Esophagus squamous epithelium (tissue), 4 donors: ENCODE data around the gene TMEM266.

ENCODE experiments used
- POLR2A ChIP-seq, 4 donors: fragments of 450-650 bp; IDR thresholded peaks; one replicate each; pipeline ENCODE4 v1.6.1; 2017; ENCODE audit warnings: antibody characterized with exemption in 4 of 4, mild to moderate bottlenecking in 4 of 4, moderate library complexity in 3 of 4
- TF ChIP-seq, protein P1 (sequence below), 6 experiments: fragments of 450-650 bp in 4 of 6; fragments of 200-600 bp in 2 of 6; sonication (generic) in 2 of 6; IDR thresholded peaks; one replicate each; pipeline ENCODE4 v1.5.1; 2016 to 2019; ENCODE audit warnings: antibody characterized with exemption in 6 of 6, mild to moderate bottlenecking in 4 of 6, moderate library complexity in 4 of 6

GRCh38 chr15:76236350-76236749 lies 176.6 kb downstream of the TMEM266 start:
- TF ChIP-seq, protein P1, sequence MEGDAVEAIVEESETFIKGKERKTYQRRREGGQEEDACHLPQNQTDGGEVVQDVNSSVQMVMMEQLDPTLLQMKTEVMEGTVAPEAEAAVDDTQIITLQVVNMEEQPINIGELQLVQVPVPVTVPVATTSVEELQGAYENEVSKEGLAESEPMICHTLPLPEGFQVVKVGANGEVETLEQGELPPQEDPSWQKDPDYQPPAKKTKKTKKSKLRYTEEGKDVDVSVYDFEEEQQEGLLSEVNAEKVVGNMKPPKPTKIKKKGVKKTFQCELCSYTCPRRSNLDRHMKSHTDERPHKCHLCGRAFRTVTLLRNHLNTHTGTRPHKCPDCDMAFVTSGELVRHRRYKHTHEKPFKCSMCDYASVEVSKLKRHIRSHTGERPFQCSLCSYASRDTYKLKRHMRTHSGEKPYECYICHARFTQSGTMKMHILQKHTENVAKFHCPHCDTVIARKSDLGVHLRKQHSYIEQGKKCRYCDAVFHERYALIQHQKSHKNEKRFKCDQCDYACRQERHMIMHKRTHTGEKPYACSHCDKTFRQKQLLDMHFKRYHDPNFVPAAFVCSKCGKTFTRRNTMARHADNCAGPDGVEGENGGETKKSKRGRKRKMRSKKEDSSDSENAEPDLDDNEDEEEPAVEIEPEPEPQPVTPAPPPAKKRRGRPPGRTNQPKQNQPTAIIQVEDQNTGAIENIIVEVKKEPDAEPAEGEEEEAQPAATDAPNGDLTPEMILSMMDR (IDR thresholded peaks at IDR 0.05): no peak
- no peak for TF ChIP-seq POLR2A (IDR thresholded peaks at IDR 0.05)
